Measurements from ENCODE around the gene NLRC4.

Gene NLRC4

GRCh38 chr2:32192418-32192817, 72.3 kb downstream of the NLRC4 start:
- no peaks in the 10 kb centered on the region for H3K9me3 ChIP-seq
- H3K27ac ChIP-seq, result no peak overlapping the region
- H3K4me1 ChIP-seq, result no peaks in the 10 kb centered on the region
- DNase-seq, result no peak
- H3K4me3 ChIP-seq, result no peak overlapping the region
- peaks cover 1 to 44% (median 24%) of the 10 kb centered on the region in 3 donors for H3K36me3 ChIP-seq
- intact Hi-C loops (cut with DNase I; ENCODE audit: low total_unique reads), result no loop called here
- H3K27me3 ChIP-seq, result no peaks in the 10 kb centered on the region
- TF ChIP-seq CTCF (IDR thresholded peaks at IDR 0.05), result no peak

- Histone ChIP-seq H3K36me3 (peaks cover 23 to 48% (median 24%) of the 10 kb centered on the region in 3 donors), H3K27ac (no peak overlapping the region)
Observed at GRCh38 chr2:32189011-32189410, 75.7 kb downstream of the NLRC4 start.

GRCh38 chr2:32182667-32183066, 82.0 kb downstream of the NLRC4 start:
- DNase-seq, result no peak
- peaks cover 32 to 62% (median 41%) of the 10 kb centered on the region in 3 donors for H3K36me3 ChIP-seq
- no peaks in the 10 kb centered on the region for H3K27me3 ChIP-seq
- no peaks in the 10 kb centered on the region for H3K9me3 ChIP-seq
- no peaks in the 10 kb centered on the region for H3K4me1 ChIP-seq
- H3K27ac ChIP-seq, result no peak overlapping the region
- no peak overlapping the region for H3K4me3 ChIP-seq
- TF ChIP-seq CTCF (IDR thresholded peaks at IDR 0.05), result no peak
- intact Hi-C loops (cut with DNase I; ENCODE audit: low total_unique reads), result no loop called here

More at GRCh38 chr2:32189011-32189410, 75.7 kb downstream of the NLRC4 start:
- intact Hi-C loops (cut with DNase I; ENCODE audit: low total_unique reads), result no loop called here
- DNase-seq, result no peak
- Histone ChIP-seq H3K4me3 (no peak overlapping the region), H3K4me1 (no peaks in the 10 kb centered on the region), H3K9me3 (no peaks in the 10 kb centered on the region), H3K27me3 (no peaks in the 10 kb centered on the region)
- TF ChIP-seq CTCF (IDR thresholded peaks at IDR 0.05), result no peak

Measured in tibial artery (tissue), 4 donors.